ENCODE results near the gene UNC50.
A peak's percentile ranks its signal among the peaks of the same experiment; 100 is the strongest.

The UNC50 gene

DNA sequence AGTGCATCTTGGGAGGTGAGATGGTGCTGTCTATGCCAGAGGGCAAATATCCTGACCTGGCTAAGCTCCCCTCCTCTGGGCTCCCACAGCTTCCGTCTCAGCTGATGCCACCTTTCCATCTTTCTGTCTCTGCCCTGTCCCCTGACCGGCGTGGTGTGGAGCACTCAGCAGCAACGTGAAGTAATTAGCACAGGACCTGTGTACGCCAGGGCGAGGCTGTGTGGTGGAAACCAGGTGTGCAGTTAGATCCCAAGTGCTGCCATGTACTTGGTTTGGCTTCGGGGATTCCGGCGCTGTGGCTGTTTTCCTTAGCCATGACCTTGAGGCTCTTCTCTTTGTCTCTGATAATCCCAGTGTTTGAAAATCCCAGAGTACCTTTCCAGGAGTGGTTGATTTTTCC is 36.6 kb upstream of the UNC50 start:
- H3K36me3 ChIP-seq (replicated peaks) = peaks cover 2% of the 10 kb centered on the region
- no peak overlapping the region for H3K27ac ChIP-seq
- in situ Hi-C loops (cut with HindIII; ENCODE audit: low pct_ligation_motif_present, low sequenced_read_pairs) = no loop called here
- no peak overlapping the region for H3K4me3 ChIP-seq (ENCODE audit: low read depth, low read length)
- TF ChIP-seq, protein P1, sequence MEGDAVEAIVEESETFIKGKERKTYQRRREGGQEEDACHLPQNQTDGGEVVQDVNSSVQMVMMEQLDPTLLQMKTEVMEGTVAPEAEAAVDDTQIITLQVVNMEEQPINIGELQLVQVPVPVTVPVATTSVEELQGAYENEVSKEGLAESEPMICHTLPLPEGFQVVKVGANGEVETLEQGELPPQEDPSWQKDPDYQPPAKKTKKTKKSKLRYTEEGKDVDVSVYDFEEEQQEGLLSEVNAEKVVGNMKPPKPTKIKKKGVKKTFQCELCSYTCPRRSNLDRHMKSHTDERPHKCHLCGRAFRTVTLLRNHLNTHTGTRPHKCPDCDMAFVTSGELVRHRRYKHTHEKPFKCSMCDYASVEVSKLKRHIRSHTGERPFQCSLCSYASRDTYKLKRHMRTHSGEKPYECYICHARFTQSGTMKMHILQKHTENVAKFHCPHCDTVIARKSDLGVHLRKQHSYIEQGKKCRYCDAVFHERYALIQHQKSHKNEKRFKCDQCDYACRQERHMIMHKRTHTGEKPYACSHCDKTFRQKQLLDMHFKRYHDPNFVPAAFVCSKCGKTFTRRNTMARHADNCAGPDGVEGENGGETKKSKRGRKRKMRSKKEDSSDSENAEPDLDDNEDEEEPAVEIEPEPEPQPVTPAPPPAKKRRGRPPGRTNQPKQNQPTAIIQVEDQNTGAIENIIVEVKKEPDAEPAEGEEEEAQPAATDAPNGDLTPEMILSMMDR (IDR thresholded peaks at IDR 0.05; ENCODE audit: low read depth, low read length, missing control alignments) = no peak
- no peak for DNase-seq
- no peaks in the 10 kb centered on the region for H3K27me3 ChIP-seq (replicated peaks)

DNA sequence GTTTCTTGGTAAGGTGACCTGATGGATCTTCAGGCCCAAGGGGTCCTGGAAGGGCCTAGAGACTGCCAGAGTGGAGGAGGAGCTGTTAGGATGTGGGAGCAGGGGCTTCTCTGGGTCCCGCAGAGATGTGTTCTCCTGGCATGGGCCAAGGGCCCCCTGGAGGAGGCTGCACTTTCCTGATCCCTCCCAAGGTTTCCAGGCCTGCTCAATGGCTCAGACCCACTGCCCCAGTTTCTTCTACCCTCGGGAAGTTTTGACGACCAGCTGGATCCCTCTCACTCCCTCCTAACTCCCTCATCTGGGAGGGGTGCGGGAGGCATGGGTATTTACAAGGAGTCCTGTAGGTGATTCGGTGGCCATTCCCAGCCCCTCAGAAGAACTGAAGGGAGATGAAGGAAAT is 36.2 kb upstream of the UNC50 start:
- DNase-seq = no peak
- Histone ChIP-seq H3K36me3 (replicated peaks) (peaks cover 2% of the 10 kb centered on the region), H3K27ac (no peak overlapping the region), H3K27me3 (replicated peaks) (no peaks in the 10 kb centered on the region), H3K4me3 (ENCODE audit: low read depth, low read length) (no peak overlapping the region)
- in situ Hi-C loops (cut with HindIII; ENCODE audit: low pct_ligation_motif_present, low sequenced_read_pairs) = no loop called here
- TF ChIP-seq, protein P1 (IDR thresholded peaks at IDR 0.05; ENCODE audit: low read depth, low read length, missing control alignments) = no peak

DNA sequence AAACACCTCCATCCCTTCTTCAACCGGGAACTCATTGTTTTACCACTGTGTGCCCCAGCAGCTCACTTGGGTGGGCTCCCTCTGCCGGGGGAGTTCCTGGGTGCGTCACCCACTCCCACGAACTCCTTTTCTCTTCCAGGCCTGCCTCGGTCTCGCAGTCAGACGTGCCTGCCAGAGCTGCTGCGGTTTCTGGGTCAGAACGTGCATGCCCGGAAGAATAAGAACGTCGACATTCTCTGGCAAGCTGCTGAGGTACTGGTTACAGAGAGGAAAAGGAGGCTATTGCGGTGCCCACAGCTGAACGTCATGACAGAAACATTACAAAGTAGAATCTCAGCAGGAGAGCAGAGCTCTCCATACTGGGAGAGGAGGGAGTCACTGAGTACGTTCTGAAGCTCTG is 35.7 kb upstream of the UNC50 start:
- DNase-seq = no peak
- Histone ChIP-seq H3K27me3 (replicated peaks) (no peaks in the 10 kb centered on the region), H3K27ac (no peak overlapping the region), H3K4me3 (ENCODE audit: low read depth, low read length) (no peak overlapping the region), H3K36me3 (replicated peaks) (peaks cover 2% of the 10 kb centered on the region)
- in situ Hi-C loops (cut with HindIII; ENCODE audit: low pct_ligation_motif_present, low sequenced_read_pairs) = no loop called here
- TF ChIP-seq, protein P1 (IDR thresholded peaks at IDR 0.05; ENCODE audit: low read depth, low read length, missing control alignments) = no peak

DNA sequence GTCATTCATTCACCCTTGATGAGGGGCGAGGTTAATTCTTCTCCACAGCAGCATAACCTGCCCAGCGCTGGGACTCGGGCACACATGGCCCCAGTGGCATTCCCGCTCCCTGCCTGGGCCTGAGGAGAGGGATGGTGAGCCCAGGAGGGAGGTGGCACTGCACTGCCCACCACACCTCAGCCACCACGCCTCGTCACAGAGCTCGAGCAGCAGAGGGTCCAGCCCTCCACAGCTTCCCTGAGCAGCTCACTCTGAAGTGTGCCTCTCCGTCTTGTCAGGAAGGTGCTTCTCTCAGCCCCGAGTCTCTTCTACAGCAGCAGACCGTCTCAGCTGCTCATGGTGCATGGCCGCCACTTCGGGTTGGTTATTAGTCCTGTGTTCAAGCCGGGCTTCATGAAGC is 35.0 kb upstream of the UNC50 start:
- Histone ChIP-seq H3K36me3 (replicated peaks) (peaks cover 2% of the 10 kb centered on the region), H3K4me3 (ENCODE audit: low read depth, low read length) (no peak overlapping the region), H3K27me3 (replicated peaks) (no peaks in the 10 kb centered on the region), H3K27ac (no peak overlapping the region)
- in situ Hi-C loops (cut with HindIII; ENCODE audit: low pct_ligation_motif_present, low sequenced_read_pairs) = no loop called here
- TF ChIP-seq, protein P1 (IDR thresholded peaks at IDR 0.05; ENCODE audit: low read depth, low read length, missing control alignments) = no peak
- no peak for DNase-seq

DNA sequence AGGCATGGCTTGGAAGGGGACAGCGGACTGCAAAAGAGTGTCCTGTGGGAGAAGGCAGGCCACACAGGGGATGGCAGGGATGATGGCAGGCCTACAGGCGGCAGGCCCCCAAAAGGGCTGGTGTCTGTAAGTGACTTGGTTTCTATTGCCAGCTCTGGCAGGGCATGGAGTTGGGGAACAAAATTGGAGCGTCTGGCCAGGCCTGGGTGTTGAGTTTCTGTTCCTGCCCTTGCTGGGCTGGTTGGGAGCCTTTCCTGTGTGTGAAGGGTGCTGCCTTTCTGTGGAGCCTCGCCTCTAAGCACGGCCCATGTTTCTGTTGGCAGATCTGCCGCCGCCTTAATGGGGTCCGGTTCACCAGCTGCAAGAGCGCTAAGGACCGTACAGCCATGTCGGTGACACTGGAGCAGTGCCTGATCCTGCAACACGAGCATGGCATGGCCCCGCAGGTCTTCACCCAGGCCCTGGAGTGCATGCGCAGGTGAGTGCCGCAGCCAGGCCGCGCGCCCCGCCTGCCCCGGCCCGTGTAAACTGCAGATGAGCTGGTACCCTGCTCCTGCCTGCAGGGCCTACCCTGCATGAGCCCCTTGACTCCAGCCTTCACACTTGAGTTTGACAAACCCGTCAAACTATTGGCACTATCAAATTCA is 31.6 kb upstream of the UNC50 start:
- H3K27me3 ChIP-seq (replicated peaks) = no peaks in the 10 kb centered on the region
- no peak for DNase-seq
- no peak overlapping the region for H3K4me3 ChIP-seq (ENCODE audit: low read depth, low read length)
- no peaks in the 10 kb centered on the region for H3K36me3 ChIP-seq (replicated peaks)
- no peak overlapping the region for H3K27ac ChIP-seq
- in situ Hi-C loops (cut with HindIII; ENCODE audit: low pct_ligation_motif_present, low sequenced_read_pairs) = no loop called here
- TF ChIP-seq, protein P1 (IDR thresholded peaks at IDR 0.05; ENCODE audit: low read depth, low read length, missing control alignments) = no peak

DNA sequence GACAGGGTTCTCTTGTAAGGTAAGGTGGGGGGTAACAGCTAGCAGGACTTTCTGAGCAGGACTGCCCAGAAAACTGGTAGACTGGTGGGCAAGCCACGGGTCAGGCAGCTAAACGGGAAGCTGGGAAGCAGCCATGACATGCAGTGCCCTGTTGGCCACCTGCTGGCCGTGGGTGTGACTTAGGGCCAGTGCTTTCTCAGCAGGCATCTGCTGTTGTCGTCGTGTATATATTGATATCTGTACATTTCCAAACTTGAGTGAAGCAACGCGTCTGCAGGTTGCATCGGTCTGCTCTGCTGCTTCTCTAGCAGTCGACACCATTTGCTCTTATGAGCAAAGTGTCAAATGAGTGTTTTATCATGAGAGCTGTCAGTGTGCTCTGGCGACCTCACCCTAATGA is 31.1 kb upstream of the UNC50 start:
- in situ Hi-C loops (cut with HindIII; ENCODE audit: low pct_ligation_motif_present, low sequenced_read_pairs) = no loop called here
- Histone ChIP-seq H3K27me3 (replicated peaks) (no peaks in the 10 kb centered on the region), H3K36me3 (replicated peaks) (no peaks in the 10 kb centered on the region), H3K4me3 (ENCODE audit: low read depth, low read length) (no peak overlapping the region), H3K27ac (no peak overlapping the region)
- TF ChIP-seq, protein P1 (IDR thresholded peaks at IDR 0.05; ENCODE audit: low read depth, low read length, missing control alignments) = peak; percentile 45
- DNase-seq = no peak
